Skeletal muscle tissue (tissue), 4 donors: ENCODE results near the gene HIGD1A. TPM values are rescaled to one million over a fixed set of nuclear protein-coding genes. Genes with fewer than 3 reads are reported as not detected.

Experiments
- H3K27ac ChIP-seq: one replicate; pipeline ENCODE4 v1.7.0; 2013; ENCODE audit warnings: mild to moderate bottlenecking, low read depth, low read length, inconsistent platforms
- H3K27me3 ChIP-seq, 3 donors: one replicate each; pipeline ENCODE4 v1.7.0; 2013; ENCODE audit warnings: low read length in 3 of 3; ENCODE audit not compliant: control insufficient read depth in 3 of 3, insufficient read depth in 3 of 3
- H3K36me3 ChIP-seq, 3 donors: one replicate each; pipeline ENCODE4 v1.7.0; 2013; ENCODE audit warnings: low read length in 3 of 3; ENCODE audit not compliant: control insufficient read depth in 3 of 3, insufficient read depth in 3 of 3
- H3K4me1 ChIP-seq, 3 donors: one replicate each; pipeline ENCODE4 v1.7.0; 2013; ENCODE audit warnings: low read length in 3 of 3, mild to moderate bottlenecking in 3 of 3; ENCODE audit not compliant: control insufficient read depth in 3 of 3, insufficient read depth in 3 of 3
- H3K4me3 ChIP-seq, 3 donors: one replicate each; pipeline ENCODE4 v1.7.0; 2013; ENCODE audit warnings: low read length in 3 of 3
- H3K9ac ChIP-seq, 3 donors: one replicate each; pipeline ENCODE4 v1.7.0; 2013; ENCODE audit warnings: low read length in 3 of 3, mild to moderate bottlenecking in 3 of 3, moderate library complexity in 2 of 3, low read depth in 1 of 3
- H3K9me3 ChIP-seq, 3 donors: one replicate each; pipeline ENCODE4 v1.7.0; 2013; ENCODE audit warnings: low read length in 3 of 3; ENCODE audit not compliant: control insufficient read depth in 3 of 3
- total RNA-seq: library from RNA; depleted of rRNA; stranded (reverse); fragments of >200 nt; gene quantifications from one replicate; pipeline ENCODE4 v1.2.3, GENCODE V29; 2014
- donor health status: Osteomylitis.

HIGD1A gene
- total RNA-seq, 1 donor from 2014 or later = 63.7 TPM

DNA sequence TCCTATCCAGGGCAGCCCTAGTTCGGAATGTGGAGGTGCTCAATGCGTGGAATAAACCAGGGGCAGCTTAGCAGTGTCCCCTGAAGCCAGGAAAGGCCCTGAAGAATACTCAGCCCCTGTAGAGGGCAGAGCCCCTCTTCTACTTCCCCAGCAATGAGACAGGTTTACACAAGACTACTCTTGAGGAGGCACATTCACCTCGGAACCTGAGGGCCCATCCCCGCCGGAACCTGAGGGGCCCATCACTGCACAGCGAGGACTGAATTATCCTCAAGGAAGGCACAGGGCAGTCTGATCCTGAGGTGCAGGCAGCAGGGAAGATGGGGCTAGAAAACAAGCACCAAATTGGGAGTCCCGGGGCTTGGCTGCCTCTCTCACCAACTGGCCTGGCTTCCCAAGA lies 53.5 kb downstream of the HIGD1A start:
- Histone ChIP-seq H3K27ac (no peak overlapping the region), H3K9ac (no peak overlapping the region), H3K27me3 (no peaks in the 10 kb centered on the region), H3K36me3 (peaks cover 0 to 2% (median 0%) of the 10 kb centered on the region in 3 donors), H3K9me3 (no peaks in the 10 kb centered on the region), H3K4me1 (peaks cover 10 to 33% (median 28%) of the 10 kb centered on the region in 3 donors), H3K4me3 (no peak overlapping the region)

DNA sequence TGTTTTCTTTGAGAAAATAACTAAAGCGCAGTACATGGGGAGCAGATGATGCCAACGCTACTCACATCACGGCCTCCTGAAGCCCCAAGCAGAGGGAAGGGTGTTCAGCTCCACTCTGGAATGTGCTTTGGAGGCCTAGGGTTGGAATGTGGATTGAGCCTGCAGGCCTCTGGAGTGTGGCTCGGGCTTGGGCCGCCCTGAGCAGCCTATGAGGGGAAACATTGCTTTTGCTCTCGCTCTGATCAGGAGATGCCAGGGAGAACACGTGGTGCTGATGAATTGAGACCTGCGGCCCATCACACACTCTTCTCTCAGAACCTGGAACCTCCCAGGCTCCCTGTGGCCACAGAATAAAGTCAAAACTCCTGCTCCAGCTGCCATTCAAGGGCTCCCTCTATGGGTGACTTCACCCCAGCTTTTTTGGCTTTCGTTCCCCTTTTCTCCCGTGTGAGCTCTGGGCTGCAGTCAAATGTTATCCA lies 54.5 kb downstream of the HIGD1A start:
- H3K9ac ChIP-seq = peak overlapping the region in 1 of 3 donors; percentile 50
- no peak overlapping the region for H3K27ac ChIP-seq
- H3K36me3 ChIP-seq = peaks cover 0 to 2% (median 0%) of the 10 kb centered on the region in 3 donors
- no peaks in the 10 kb centered on the region for H3K27me3 ChIP-seq
- peaks cover 16 to 44% (median 36%) of the 10 kb centered on the region in 3 donors for H3K4me1 ChIP-seq
- H3K9me3 ChIP-seq = no peaks in the 10 kb centered on the region
- H3K4me3 ChIP-seq = no peak overlapping the region

DNA sequence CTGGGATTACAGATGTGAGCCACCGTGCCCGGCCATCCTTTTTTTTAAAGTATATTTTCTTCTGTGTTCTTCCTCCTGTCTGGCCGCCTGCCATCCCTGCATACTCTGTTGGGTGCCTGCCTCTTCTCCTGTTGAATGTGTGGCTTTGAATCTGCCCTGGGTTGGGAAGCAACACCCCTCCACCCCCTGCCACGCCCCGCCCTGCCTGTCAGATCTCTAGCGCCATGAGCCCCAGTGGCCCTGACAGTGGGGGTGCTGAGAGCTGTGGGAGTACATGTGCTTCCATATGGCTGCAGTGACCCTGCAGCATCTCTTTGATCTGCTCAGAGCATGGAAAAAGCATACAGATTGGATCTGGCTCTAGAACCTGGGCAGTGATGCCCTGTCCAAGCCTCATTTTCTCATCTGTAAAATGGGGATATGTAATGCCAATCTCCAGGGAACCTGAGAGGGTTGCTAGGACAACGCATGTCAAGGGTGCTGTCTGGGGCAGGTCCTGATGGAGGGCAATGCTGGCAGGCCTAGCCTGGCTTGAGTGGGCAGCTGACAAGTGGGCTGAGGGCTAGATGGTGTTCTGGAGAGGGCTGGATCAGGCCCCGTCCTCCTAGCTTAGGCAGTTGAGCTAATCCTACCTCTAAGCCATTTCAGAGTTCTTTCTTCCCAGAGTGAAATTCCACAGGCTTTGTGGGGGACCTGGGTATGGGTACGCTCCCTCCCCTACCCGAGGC lies 55.1 kb downstream of the HIGD1A start:
- Histone ChIP-seq H3K27me3 (no peaks in the 10 kb centered on the region), H3K9ac (peak overlapping the region in 1 of 3 donors; percentile 50), H3K27ac (no peak overlapping the region), H3K36me3 (peaks cover 0 to under 1% (median 0%) of the 10 kb centered on the region in 3 donors), H3K4me1 (peaks cover 17 to 45% (median 38%) of the 10 kb centered on the region in 3 donors), H3K4me3 (no peak overlapping the region), H3K9me3 (no peaks in the 10 kb centered on the region)

DNA sequence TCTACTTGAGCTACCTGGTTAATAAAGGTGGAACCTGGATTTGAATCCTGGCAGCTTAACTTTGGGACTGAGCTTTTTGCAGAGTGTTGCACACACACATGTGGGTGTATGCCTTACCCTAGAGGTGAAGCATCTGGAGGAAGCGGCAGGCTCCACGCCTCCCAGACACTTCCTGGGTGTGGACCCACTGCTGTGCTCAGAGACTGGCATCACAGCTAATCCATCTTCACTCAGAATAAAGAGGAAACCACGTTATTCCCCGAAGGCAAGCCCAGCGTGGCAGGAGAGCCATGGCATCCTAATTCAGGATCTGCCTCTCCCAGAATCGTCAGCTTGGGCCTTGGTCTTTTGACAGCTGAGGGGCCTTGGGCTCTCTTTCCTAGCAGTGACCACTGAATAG lies 56.7 kb downstream of the HIGD1A start:
- Histone ChIP-seq H3K4me1 (peaks cover 20 to 53% (median 43%) of the 10 kb centered on the region in 3 donors), H3K9ac (peak overlapping the region in 2 of 3 donors; percentile 8 to 16), H3K27me3 (no peaks in the 10 kb centered on the region), H3K9me3 (no peaks in the 10 kb centered on the region), H3K4me3 (no peak overlapping the region), H3K27ac (peak overlapping the region; percentile 88), H3K36me3 (no peaks in the 10 kb centered on the region)

DNA sequence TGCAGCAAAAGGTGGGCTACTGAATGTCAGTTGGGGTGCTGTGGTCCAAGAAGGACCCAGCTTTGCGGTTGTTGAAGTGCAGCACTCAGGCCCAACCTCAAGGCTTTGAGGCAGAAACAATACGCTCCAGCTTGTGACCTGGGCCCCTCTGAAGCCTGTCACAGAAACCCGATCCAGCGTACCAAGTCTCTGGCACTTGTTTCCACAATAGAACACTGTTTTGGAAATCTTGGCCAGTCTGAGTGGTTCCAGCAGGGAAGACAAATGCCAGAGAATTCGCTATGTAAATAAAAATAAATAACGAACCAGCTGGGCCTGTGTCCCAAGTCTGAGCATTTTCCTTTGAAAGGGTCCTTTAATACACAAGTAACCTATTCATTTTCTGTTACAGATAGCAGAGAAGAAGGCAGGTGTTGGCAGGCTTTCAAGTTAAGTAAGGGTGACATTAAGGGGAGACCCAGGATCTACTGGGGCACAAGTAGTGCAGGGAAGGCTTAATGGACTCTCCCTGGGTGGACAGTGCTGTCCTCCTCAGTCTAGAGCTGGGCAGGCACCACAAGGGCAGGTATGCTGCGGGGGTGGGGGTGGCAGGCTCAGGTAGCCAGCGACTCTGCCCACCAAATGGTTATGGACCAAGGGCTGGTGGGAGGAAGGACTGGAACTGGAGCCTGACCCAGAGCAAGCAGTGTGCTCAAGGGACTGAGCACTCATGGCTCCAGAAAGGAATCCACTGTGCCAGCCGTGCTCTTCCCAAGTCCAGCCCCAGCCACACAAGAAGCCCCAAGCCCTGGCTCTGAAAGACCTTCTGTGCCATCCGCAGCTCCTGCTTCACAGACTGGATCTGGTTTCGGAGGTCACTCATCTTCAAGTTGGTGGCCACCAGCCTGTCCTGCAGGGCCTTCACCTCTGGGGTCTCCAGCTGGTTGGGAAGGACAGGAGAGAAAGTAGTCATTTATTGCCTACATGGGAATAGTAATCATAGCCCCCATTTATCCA lies 57.5 kb downstream of the HIGD1A start:
- peak overlapping the region; percentile 45 to 63 (median 62) for H3K9ac ChIP-seq
- no peaks in the 10 kb centered on the region for H3K36me3 ChIP-seq
- no peaks in the 10 kb centered on the region for H3K27me3 ChIP-seq
- no peaks in the 10 kb centered on the region for H3K9me3 ChIP-seq
- peak overlapping the region; percentile 88 for H3K27ac ChIP-seq
- peak overlapping the region in 2 of 3 donors; percentile 9 to 29 for H3K4me3 ChIP-seq
- H3K4me1 ChIP-seq = peaks cover 20 to 60% (median 43%) of the 10 kb centered on the region in 3 donors

DNA sequence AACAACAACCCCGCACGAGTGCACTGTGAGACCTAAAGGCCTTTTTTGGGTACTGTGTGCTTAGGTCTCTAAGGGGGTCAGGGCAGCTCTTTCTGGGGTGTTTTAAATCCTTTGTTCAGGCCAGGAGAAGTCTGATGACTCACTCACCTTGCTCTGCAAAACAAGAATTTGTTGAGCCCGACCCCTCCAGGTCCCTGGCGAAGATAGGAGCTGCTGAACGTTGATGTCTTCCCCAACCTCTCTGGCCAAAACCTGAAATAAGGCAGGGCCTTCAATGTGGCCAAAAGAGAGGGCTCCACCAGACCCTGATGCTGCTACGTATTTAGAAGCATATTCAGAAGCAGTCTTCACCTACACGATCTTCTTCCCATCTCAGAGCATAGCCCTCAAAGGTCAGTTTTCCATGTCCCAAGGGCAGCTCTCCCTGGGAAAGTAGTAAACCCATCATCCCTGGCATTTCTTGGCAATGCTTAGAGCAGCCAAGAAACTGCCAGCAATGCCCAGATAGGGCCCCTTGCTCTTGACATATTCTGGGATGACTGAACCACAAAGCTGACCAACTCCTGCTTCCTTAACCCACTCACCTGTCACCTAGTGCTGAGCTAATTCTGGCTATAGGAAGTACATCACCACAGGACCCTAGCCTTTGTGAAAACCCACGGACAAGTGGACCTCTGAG lies 58.4 kb downstream of the HIGD1A start:
- peak overlapping the region; percentile 88 for H3K27ac ChIP-seq
- H3K4me3 ChIP-seq = peak overlapping the region in 2 of 3 donors; percentile 9 to 29
- peak overlapping the region; percentile 45 to 63 (median 62) for H3K9ac ChIP-seq
- H3K9me3 ChIP-seq = no peaks in the 10 kb centered on the region
- no peaks in the 10 kb centered on the region for H3K27me3 ChIP-seq
- no peaks in the 10 kb centered on the region for H3K36me3 ChIP-seq
- peaks cover 20 to 66% (median 47%) of the 10 kb centered on the region in 3 donors for H3K4me1 ChIP-seq

DNA sequence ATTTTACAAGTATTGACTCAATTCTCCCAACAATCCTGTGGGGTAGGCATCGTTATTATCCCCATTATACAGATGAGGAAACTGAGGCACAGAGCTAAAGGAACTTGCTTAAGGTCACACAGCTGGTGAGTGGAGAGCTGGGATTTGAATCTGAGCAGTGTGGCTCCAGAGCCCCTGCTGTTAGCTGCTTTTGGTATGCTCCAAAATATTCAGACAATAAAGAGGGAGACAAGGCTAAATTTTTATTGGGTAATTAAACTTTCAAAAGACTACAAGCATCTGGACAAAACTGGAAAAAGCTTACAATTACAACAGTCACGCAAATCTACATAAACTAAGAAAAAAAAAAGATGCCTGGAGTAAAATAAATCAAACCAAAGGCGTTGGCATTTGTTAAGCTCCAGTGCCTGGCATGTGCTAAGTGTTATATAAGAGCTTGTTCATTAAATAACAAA lies 59.0 kb downstream of the HIGD1A start:
- Histone ChIP-seq H3K27ac (peak overlapping the region; percentile 88), H3K27me3 (no peaks in the 10 kb centered on the region), H3K9ac (peak overlapping the region; percentile 13 to 62 (median 27)), H3K9me3 (no peaks in the 10 kb centered on the region), H3K4me1 (peaks cover 26 to 72% (median 53%) of the 10 kb centered on the region in 3 donors), H3K4me3 (no peak overlapping the region), H3K36me3 (no peaks in the 10 kb centered on the region)

DNA sequence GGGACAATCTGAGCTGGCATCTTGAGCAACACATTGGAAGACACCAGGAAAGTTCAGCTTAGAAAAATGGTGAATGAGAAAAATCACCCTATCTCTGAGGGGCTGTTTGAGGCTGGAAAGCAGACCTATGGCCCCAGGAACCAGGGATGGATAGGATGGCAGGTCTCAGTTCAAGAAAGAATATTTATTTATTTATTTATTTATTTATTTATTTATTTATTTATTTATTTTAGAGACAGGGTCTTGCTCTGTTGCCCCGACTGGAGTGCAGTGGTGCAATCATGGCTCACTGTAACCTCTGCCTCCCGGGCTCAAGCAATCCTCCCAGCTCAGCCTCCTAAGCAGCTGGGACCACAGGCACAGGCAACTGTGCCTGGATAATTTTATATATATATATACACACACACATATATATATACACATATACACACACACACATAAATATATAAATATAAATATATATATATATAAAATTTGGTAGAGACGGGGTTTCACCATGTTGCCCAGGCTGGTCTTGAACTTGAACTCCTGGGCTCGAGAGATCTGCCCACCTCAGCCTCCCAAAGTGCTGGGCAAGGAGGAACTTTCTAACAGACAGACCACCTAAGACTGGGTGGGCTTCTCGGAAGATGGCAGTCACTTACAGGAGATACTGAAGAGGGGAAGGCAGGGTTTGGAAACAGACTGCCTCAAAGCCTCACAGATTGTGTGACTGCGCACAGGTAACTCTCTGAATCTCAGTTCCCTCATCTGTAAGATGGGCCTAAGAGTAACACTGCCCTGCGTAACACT lies 60.9 kb downstream of the HIGD1A start:
- Histone ChIP-seq H3K27ac (peak overlapping the region; percentile 98), H3K9me3 (no peaks in the 10 kb centered on the region), H3K4me1 (peaks cover 38 to 74% (median 54%) of the 10 kb centered on the region in 3 donors), H3K4me3 (no peak overlapping the region), H3K27me3 (no peaks in the 10 kb centered on the region), H3K36me3 (no peaks in the 10 kb centered on the region), H3K9ac (no peak overlapping the region)

DNA sequence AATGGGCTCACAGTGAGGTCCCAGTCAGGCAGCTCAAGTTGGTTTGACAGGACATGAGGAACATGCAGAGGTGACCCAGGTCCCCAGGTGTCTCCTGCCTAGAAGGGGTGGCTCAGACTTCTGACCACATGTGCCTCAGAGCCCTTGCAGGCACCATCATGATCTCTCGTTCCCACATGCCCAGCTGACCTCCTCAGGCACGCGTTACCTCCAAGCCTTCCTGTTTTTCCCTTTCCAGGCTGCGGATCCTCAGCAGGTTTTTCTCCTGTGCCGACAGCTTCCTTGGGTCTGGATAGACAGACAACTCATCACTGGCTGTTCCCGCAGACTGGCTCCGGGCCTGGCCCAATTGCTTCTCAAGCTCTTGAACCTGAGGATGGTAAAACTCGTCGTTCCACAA lies 61.6 kb downstream of the HIGD1A start:
- Histone ChIP-seq H3K27me3 (no peaks in the 10 kb centered on the region), H3K36me3 (no peaks in the 10 kb centered on the region), H3K27ac (peak overlapping the region; percentile 98), H3K4me3 (no peak overlapping the region), H3K4me1 (peaks cover 38 to 69% (median 50%) of the 10 kb centered on the region in 3 donors), H3K9me3 (no peaks in the 10 kb centered on the region), H3K9ac (no peak overlapping the region)
